ENCODE data around the gene UNC13A. TPM values are rescaled to one million over a fixed set of nuclear protein-coding genes. Genes with fewer than 3 reads are reported as not detected.

The UNC13A gene
- total RNA-seq, 1 donor from 2014 or later: 0.13 TPM

DNA sequence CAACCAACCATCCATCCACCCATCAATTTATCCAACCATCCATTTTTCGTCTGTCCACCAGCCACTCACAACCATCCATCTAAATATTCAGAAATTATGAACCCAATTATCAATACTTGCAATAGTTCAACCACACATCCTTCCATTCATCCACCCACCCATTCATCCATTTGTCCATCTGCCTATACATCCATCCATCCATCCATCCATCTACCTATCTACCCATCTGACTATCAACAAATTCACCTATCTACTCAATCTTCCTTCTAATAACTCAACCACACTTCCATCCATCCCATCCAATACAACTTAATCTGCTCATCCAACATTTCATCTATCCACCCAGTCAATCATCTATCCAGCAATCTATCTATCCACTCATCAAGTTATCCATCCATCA, 46.3 kb downstream of the UNC13A start:
- DNase-seq (ENCODE audit: low spot score): no peak
- intact Hi-C loops (cut with DNase I): no loop called here
- ATAC-seq: no peak

DNA sequence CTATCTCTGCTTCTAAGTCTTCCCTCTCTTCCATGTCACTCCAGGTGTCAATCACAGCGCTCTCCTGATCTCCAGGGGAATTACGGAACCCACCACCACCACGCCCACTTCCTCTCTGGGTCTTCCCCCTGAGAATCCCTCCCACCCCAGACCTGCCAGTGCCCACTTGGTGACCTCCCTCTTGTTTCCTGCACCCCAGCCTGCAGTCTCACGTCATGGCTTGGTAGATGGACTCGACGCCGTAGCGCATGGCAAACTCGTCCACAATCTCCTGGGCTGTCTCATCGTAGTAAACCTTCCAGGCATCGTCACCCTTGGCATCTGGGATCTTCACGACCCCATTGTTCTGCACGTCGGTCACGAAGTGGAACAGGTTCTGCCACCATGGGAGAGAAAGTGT, 47.0 kb downstream of the UNC13A start:
- intact Hi-C loops (cut with DNase I): no loop called here
- DNase-seq (ENCODE audit: low spot score) (no peak), ATAC-seq (no peak)

DNA sequence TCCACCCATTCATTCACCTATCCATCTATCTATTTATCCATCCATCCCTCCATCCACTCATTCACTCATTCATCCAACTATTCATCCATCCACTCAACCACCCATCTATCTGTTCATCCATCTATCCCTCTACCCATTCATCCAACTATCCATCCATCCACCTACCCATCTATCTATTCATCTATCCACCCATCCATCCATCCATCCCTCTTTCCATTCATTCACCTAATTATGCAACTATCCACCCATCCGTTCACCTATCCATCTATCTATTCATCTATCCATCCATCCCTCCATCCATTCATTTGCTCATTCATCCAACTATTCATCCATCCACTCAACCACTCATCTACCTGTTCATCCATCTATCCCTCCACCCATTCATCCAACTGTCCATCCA, 54.5 kb downstream of the UNC13A start:
- DNase-seq (ENCODE audit: low spot score) (no peak), ATAC-seq (no peak)
- intact Hi-C loops (cut with DNase I): no loop called here

DNA sequence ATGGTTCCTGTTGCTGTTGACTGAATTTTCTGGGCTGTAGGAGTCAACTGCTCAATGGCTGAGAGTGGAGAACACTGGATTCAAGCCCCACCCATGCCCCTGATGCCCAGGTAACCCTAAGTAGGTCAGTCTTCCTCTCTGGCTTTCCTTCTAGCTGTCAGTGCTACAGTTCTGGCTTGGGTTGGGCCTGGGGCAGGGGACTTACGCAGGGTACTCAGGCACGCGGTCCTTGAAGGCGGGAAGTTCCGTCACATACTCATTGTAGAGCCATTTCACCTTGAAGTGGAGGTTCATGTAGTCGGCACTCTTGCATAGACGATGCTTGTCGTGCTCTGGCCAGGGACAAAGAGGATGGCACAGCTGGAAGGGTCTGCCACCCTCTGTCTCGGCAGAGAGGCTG, 55.6 kb downstream of the UNC13A start:
- DNase-seq (ENCODE audit: low spot score): no peak
- ATAC-seq: no peak
- intact Hi-C loops (cut with DNase I): no loop called here

DNA sequence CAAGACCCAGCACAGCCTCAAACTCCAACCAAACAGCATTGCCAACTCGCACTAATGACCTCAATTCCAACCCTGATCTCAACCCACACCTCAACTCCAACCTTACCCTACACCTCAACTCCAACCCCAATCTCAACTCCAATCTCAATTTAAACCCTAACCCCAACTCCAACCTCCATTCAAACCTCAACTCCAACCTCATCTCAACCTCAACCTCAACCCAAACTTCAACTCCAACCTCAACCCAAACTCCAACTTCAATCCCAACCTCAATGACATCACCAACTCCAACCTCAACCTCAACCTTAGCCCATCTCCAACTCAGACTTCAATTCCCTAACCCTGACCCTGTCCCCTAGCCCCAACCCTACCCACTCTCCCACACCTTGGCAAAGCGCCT, 58.4 kb downstream of the UNC13A start:
- intact Hi-C loops (cut with DNase I): no loop called here
- ATAC-seq (no peak), DNase-seq (ENCODE audit: low spot score) (no peak)

DNA sequence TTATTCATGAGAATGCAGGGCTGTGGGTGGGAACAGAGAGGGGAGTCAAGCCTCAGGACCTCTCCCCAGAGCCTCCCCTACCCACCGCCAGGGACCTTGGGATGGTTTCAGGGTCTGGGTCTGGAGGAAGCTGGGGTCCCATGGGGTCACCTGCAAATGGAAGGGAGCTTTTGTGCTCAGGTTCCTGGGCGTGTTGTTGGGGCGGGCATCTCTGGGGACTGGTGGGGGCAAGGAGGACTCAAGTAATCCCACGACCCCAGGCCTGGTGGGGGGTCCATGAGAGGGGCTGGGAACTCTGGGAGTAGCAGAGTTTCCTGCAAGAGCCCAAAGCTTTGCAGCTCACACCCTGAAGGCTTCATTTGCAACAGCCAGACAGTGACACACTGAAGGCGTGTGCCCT, 60.2 kb downstream of the UNC13A start:
- intact Hi-C loops (cut with DNase I): no loop called here
- DNase-seq (ENCODE audit: low spot score) (no peak), ATAC-seq (no peak)

- intact Hi-C loops (cut with DNase I): no loop called here
- DNase-seq (ENCODE audit: low spot score) (no peak), ATAC-seq (no peak)
These were observed 61.0 kb downstream of the UNC13A start for GRCh38 chr19:17627161-17627560.

- intact Hi-C loops (cut with DNase I): no loop called here
- no peak for DNase-seq (ENCODE audit: low spot score)
- no peak for ATAC-seq
These were observed 61.6 kb downstream of the UNC13A start for GRCh38 chr19:17626456-17627015.

DNA sequence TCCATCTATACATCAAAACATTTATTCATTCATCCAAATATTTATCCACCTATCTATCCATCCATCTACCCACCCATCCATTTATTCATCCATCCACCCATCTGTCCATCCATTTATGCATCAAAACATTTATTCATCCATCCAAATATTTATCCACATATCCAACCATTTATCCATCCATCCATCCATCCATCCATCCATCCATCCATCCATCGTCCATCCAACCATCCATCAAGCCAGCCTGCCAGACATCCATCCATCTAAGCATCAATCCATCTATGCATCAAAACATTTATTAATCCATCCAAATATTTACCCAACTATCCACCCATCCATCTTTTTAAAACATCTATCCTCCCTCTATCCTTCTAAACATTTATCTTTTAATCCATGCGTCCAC, 62.2 kb downstream of the UNC13A start:
- intact Hi-C loops (cut with DNase I): no loop called here
- DNase-seq (ENCODE audit: low spot score) (no peak), ATAC-seq (no peak)

- ATAC-seq (no peak), DNase-seq (ENCODE audit: low spot score) (no peak)
- intact Hi-C loops (cut with DNase I): no loop called here
These were observed 63.1 kb downstream of the UNC13A start for GRCh38 chr19:17625043-17625442.

- ATAC-seq (no peak), DNase-seq (ENCODE audit: low spot score) (no peak)
- intact Hi-C loops (cut with DNase I): no loop called here
These were observed 63.7 kb downstream of the UNC13A start for GRCh38 chr19:17624314-17624991.

DNA sequence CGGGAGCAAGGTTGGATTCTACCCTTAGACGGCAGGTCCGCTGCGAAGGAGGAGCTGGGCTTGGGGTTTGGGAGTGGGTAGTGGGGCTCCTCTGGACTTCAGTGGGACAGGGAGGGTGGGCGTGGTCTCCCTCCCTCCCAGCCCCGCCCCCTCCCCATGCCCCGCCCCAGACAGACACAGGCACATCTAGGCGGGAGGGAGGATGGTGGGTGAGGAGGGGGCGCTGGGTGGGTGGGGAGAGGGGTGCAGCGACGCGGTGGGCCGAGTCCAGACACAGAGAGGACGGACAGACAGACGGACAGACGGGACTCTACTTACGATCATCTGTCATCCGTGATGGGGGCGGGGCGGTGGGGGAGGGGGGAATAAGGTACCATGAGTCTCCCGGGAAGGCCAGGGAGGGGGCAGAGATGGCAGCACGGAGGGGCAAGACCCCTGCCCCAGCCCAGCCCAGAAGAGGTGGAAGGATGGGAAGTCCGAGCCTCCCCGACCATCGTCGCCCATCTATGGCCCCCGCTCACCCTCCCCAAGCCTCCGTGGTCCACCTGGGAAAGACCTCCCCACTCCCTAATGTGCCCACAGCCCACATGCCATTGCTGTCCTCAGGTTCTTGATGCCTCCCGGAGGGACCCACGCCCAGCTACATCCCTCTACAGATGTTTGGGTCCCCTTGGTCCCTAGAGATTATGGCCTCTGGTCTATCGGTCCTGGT, 64.8 kb downstream of the UNC13A start:
- DNase-seq (ENCODE audit: low spot score): no peak
- intact Hi-C loops (cut with DNase I): no loop called here
- ATAC-seq: no peak

- DNase-seq (ENCODE audit: low spot score): no peak
- no peak for ATAC-seq
- intact Hi-C loops (cut with DNase I): no loop called here
These were observed 67.5 kb downstream of the UNC13A start for GRCh38 chr19:17620696-17621095.

- no peak for ATAC-seq
- no peak for DNase-seq (ENCODE audit: low spot score)
- intact Hi-C loops (cut with DNase I): no loop called here
These were observed 69.2 kb downstream of the UNC13A start for GRCh38 chr19:17618936-17619335.

DNA sequence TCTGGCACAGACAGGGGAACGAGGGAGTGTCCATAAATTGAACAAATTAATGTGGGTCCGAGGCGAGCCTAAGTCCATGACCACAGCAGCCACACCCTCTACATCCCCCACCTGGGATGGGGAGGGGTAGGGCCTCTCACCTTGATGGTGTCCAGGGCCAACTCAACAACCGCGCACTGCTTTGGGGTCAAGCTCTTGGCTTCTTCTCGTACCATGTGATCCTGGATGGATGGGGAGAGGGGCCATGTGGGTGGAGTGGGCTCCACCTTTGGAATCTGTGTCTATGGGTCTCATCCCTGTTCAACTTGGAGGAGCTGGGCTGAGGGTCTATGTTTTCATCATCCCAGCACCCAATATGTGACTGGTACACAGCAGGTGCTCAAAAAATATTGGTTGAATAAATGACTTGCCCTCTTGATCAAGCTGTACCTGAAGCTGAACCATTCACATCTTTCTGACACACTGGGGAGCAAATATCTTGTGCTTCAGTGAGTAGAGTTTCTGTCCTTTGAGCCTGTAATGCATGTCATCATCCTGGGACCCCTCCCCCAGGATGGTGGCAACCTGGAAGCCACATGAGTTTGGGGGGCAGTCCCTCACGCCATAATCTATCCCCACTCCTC, 69.8 kb downstream of the UNC13A start:
- intact Hi-C loops (cut with DNase I): no loop called here
- no peak for DNase-seq (ENCODE audit: low spot score)
- no peak for ATAC-seq

- intact Hi-C loops (cut with DNase I): no loop called here
- no peak for ATAC-seq
- DNase-seq (ENCODE audit: low spot score): no peak
These were observed 70.4 kb downstream of the UNC13A start for GRCh38 chr19:17617807-17618192.

- ATAC-seq (peak; percentile 36), DNase-seq (ENCODE audit: low spot score) (no peak)
- intact Hi-C loops (cut with DNase I): no loop called here
These were observed 71.0 kb downstream of the UNC13A start for GRCh38 chr19:17616961-17617806.

DNA sequence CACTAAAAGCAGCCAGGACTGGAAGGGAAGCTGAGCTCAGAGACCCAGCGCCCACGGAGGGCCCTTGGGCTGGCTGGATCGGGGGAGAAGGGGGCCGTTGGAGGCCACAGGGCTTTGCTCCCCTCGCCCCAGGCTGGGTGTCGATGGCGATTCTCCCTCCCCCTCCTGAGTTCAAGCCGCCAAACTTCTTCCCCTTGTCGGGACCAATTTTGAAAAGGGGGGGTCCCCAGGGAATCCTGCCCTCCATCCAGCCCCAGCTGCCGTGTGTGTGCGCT, 71.5 kb downstream of the UNC13A start:
- intact Hi-C loops (cut with DNase I): no loop called here
- no peak for DNase-seq (ENCODE audit: low spot score)
- ATAC-seq: peak; percentile 11

DNA sequence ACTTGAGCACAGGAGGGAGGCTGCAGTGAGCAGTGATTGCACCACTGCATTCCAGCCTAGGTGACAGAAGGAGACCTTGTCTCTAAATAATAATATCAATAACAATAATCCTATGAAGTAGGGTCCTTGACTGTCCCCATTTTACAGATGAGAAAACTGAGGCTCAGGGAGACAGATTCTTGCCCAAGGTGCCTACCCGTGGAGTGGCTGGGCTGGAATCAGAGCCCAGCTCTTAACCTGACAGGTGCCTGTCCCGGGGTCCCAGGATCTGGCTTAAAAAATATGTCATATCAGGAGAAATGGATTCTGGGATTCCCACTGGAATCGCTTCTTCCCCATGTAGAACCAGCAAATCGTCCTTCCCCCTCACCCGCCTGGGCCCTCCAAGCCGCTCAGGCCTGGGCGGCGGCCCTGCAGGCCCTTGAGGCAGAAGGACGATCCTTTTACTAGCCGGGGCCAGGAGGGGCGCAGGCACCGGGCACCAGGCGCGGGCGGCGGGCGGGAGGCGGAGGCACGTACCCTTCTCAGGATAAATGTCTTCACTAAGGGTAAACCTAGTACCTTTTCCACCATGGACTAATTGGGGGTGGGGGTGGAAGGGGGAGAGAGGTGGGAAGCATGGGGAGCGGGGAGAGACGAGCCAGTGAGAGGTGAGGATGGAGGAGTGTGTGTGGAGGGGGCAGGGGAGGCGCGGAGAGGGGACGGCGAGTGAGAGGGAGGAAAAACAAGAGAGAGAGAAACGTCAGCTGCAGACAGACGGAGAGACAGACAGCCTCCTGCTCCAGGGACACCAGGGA, 72.1 kb downstream of the UNC13A start:
- ATAC-seq (no peak), DNase-seq (ENCODE audit: low spot score) (no peak)
- intact Hi-C loops (cut with DNase I): no loop called here

Data from sciatic nerve (tissue), 2 donors.